Right atrium auricular region (tissue), 2 donors: ENCODE measurements around the gene CDK15. TPM values are rescaled to one million over a fixed set of nuclear protein-coding genes. Genes with fewer than 3 reads are reported as not detected.

Source experiments
- DNase-seq: peaks from one replicate; pipeline ENCODE4 v3.0.0-alpha.2; 2019; ENCODE audit warnings: low spot score
- H3K27ac ChIP-seq, 2 donors: fragments of 200-600 bp; sonication (generic); 1 replicate in 1 of 2; 2 replicates in 1 of 2; pipeline ENCODE4 v1.5.1; 2016 to 2019
- H3K27me3 ChIP-seq, 2 donors: fragments of 200-600 bp; sonication (generic); one replicate each; pipeline versions ENCODE4 v1.5.1 to v1.6.0; 2017 to 2019
- H3K36me3 ChIP-seq: fragments of 200-600 bp; sonication (generic); one replicate; pipeline ENCODE4 v1.5.1; 2016
- H3K4me1 ChIP-seq, 2 donors: fragments of 200-600 bp; sonication (generic); one replicate each; pipeline versions ENCODE4 v1.5.1 to v1.6.0; 2017 to 2019
- H3K4me3 ChIP-seq, 2 donors: fragments of 200-600 bp; sonication (generic); 1 replicate in 1 of 2; 2 replicates in 1 of 2; pipeline ENCODE4 v1.5.1; 2017 to 2019; ENCODE audit warnings: mild to moderate bottlenecking in 1 of 2, moderate library complexity in 1 of 2
- H3K9me3 ChIP-seq, 2 donors: fragments of 200-600 bp; sonication (generic); one replicate each; pipeline ENCODE4 v1.5.1; 2019
- CTCF ChIP-seq, 2 donors: fragments of 200-600 bp; sonication (generic); IDR thresholded peaks; one replicate each; pipeline ENCODE4 v1.5.1; 2019; ENCODE audit warnings: antibody characterized with exemption in 2 of 2
- total RNA-seq, 2 donors: library from RNA; depleted of rRNA; stranded (reverse); fragments of >200 nt; gene quantifications; one replicate each; pipeline ENCODE4 v1.1.0, GENCODE V29; 2016

Gene CDK15
- total RNA-seq, 2 donors from 2014 or later = not detected

- DNase-seq = no peak
- Histone ChIP-seq H3K4me1 (no peaks in the 10 kb centered on the region), H3K27ac (no peak overlapping the region), H3K4me3 (no peak overlapping the region), H3K27me3 (no peaks in the 10 kb centered on the region), H3K36me3 (no peaks in the 10 kb centered on the region), H3K9me3 (no peaks in the 10 kb centered on the region)
- no peak for TF ChIP-seq CTCF (IDR thresholded peaks at IDR 0.05)
These were observed 60.5 kb downstream of the CDK15 start for GRCh38 chr2:201866643-201867473.

DNA sequence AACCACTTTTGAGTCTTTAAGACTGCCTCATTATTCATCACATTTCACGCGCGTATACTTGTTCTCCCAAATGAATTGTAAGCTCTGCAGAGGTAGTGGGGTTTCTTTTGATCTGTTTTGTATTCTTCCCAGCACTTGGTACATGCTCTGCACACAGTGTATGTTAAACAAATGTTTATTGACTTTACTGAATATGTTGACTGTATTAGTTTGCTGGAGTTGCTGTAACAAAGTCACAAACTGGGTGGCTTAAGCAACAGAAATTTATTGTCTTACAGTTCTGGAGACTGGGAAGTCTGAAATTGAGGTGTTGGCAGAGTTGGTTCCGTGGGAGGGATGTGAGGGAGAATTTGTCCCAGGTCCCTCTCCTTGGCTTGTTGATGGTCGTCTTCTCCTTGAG is 65.1 kb downstream of the CDK15 start:
- Histone ChIP-seq H3K36me3 (no peaks in the 10 kb centered on the region), H3K4me1 (no peaks in the 10 kb centered on the region), H3K27me3 (no peaks in the 10 kb centered on the region), H3K4me3 (no peak overlapping the region), H3K9me3 (no peaks in the 10 kb centered on the region), H3K27ac (no peak overlapping the region)
- DNase-seq = no peak
- TF ChIP-seq CTCF (IDR thresholded peaks at IDR 0.05) = no peak

DNA sequence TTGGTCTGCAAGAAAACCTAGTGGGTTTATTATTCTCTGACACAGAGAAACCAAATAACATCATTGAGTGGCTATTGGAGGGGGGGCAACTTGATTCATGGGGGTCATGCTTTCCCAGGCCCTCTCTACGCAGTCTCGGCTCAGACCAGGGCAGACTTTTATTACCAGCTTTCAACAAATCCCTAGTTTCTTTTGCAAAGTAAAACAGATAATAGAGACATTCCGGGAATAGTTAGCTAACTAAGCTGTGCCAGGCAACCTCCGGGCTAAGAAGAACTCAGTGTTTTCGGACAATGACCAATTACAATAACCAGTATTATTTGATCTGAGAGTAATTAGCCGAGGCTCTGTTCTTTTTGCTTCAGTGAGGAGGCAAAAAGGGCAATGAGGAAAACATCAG is 66.3 kb downstream of the CDK15 start:
- Histone ChIP-seq H3K4me3 (no peak overlapping the region), H3K4me1 (no peaks in the 10 kb centered on the region), H3K36me3 (no peaks in the 10 kb centered on the region), H3K27ac (no peak overlapping the region), H3K27me3 (no peaks in the 10 kb centered on the region), H3K9me3 (no peaks in the 10 kb centered on the region)
- no peak for DNase-seq
- no peak for TF ChIP-seq CTCF (IDR thresholded peaks at IDR 0.05)

- Histone ChIP-seq H3K9me3 (no peaks in the 10 kb centered on the region), H3K4me1 (peaks cover 0 to 36% of the 10 kb centered on the region in 2 donors), H3K27ac (no peak overlapping the region), H3K4me3 (no peak overlapping the region), H3K27me3 (no peaks in the 10 kb centered on the region), H3K36me3 (no peaks in the 10 kb centered on the region)
- no peak for DNase-seq
- no peak for TF ChIP-seq CTCF (IDR thresholded peaks at IDR 0.05)
These were observed 73.7 kb downstream of the CDK15 start for GRCh38 chr2:201879996-201880395.

DNA sequence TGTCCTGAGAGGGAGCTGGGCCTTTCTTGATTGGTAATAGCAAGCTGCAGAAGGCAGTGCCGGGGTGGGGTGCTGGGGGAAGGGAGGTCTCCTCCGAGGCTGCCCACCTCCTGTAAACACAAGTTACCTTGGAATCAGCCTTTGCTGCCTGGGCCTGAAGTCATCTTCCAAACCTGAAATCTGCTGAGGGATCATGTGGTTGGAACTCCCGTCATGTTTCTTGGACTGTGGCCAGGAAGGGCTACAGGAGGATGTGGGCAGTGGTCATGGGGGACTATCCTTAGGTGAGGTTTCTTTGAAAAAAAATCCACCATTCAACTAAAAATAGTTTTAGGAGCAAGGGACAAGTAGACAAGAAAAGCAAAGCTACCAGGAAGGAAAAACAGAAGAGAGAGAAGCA is 74.2 kb downstream of the CDK15 start:
- Histone ChIP-seq H3K9me3 (no peaks in the 10 kb centered on the region), H3K27ac (no peak overlapping the region), H3K4me3 (no peak overlapping the region), H3K4me1 (peaks cover 0 to 36% of the 10 kb centered on the region in 2 donors), H3K27me3 (no peaks in the 10 kb centered on the region), H3K36me3 (no peaks in the 10 kb centered on the region)
- no peak for TF ChIP-seq CTCF (IDR thresholded peaks at IDR 0.05)
- DNase-seq = no peak
